H9 (cell line): Measurements from ENCODE around the gene VIM. TPM values are rescaled to one million over a fixed set of nuclear protein-coding genes. Genes with fewer than 3 reads are reported as not detected.

ENCODE experiments used
- DNase-seq: peaks from one replicate; pipeline ENCODE4 v3.0.0-alpha.2; 2017
- H2AFZ ChIP-seq: one replicate; pipeline ENCODE4 v1.6.1; 2013; ENCODE audit warnings: mild to moderate bottlenecking, low read length, control low read depth, moderate library complexity
- H2AK5ac ChIP-seq: 2 replicates; pipeline ENCODE4 v1.6.1; 2013; ENCODE audit warnings: low read length, control low read depth, mixed read lengths; ENCODE audit not compliant: insufficient read length
- H2BK120ac ChIP-seq: one replicate; pipeline ENCODE4 v1.6.1; 2013; ENCODE audit warnings: low read depth, mild to moderate bottlenecking, low read length, control low read depth, inconsistent platforms; ENCODE audit not compliant: poor library complexity, severe bottlenecking
- H2BK12ac ChIP-seq: 2 replicates; pipeline ENCODE4 v1.6.1; 2013; ENCODE audit warnings: low read length, control low read depth, mixed read lengths, low read depth; ENCODE audit not compliant: insufficient read length
- H2BK15ac ChIP-seq: 2 replicates; pipeline ENCODE4 v1.6.1; 2013; ENCODE audit warnings: low read depth, low read length, control low read depth
- H2BK20ac ChIP-seq: one replicate; pipeline ENCODE4 v1.6.1; 2013; ENCODE audit warnings: low read depth, mild to moderate bottlenecking, low read length, control low read depth, inconsistent platforms; ENCODE audit not compliant: poor library complexity, severe bottlenecking
- H2BK5ac ChIP-seq: 2 replicates; pipeline ENCODE4 v1.6.1; 2013; ENCODE audit warnings: low read length, control low read depth, mixed read lengths; ENCODE audit not compliant: insufficient read length
- H3K14ac ChIP-seq: 2 replicates; pipeline ENCODE4 v1.6.1; 2013; ENCODE audit warnings: low read length, control low read depth; ENCODE audit not compliant: insufficient read depth
- H3K18ac ChIP-seq: 2 replicates; pipeline ENCODE4 v1.6.1; 2013; ENCODE audit warnings: low read depth, mild to moderate bottlenecking, mixed read lengths, low read length, control low read depth; ENCODE audit not compliant: insufficient read length
- H3K23ac ChIP-seq: 2 replicates; pipeline ENCODE4 v1.6.1; 2013; ENCODE audit warnings: low read length, control low read depth, mixed read lengths, low read depth; ENCODE audit not compliant: insufficient read length
- H3K23me2 ChIP-seq: 2 replicates; pipeline ENCODE4 v1.6.1; 2013; ENCODE audit warnings: low read depth, mild to moderate bottlenecking, mixed read lengths, low read length, control low read depth; ENCODE audit not compliant: insufficient read length, poor library complexity, severe bottlenecking
- H3K27ac ChIP-seq: 2 replicates; pipeline ENCODE4 v1.5.1; 2013; ENCODE audit warnings: low read length, control low read depth, mixed read lengths, low read depth; ENCODE audit not compliant: insufficient read length
- H3K27me3 ChIP-seq: 2 replicates; pipeline ENCODE4 v1.6.1; 2013; ENCODE audit warnings: low read length, control low read depth, inconsistent platforms; ENCODE audit not compliant: insufficient read depth
- H3K4ac ChIP-seq: 2 replicates; pipeline ENCODE4 v1.6.1; 2013; ENCODE audit warnings: low read depth, mild to moderate bottlenecking, control low read depth, inconsistent platforms, low read length, moderate library complexity
- H3K4me1 ChIP-seq: 2 replicates; pipeline ENCODE4 v1.6.1; 2013; ENCODE audit warnings: low read length, control low read depth, inconsistent platforms; ENCODE audit not compliant: insufficient read depth
- H3K4me2 ChIP-seq: 2 replicates; pipeline ENCODE4 v1.6.1; 2013; ENCODE audit warnings: low read length, control low read depth, mixed read lengths; ENCODE audit not compliant: insufficient read length, insufficient read depth
- H3K56ac ChIP-seq: 2 replicates; pipeline ENCODE4 v1.6.1; 2013; ENCODE audit warnings: low read depth, mild to moderate bottlenecking, mixed read lengths, low read length, control low read depth; ENCODE audit not compliant: insufficient read length
- H3K79me1 ChIP-seq: 2 replicates; pipeline ENCODE4 v1.6.1; 2013; ENCODE audit warnings: low read depth, mild to moderate bottlenecking, moderate library complexity, low read length, control low read depth, inconsistent platforms; ENCODE audit not compliant: insufficient read depth, poor library complexity, severe bottlenecking
- H3K79me2 ChIP-seq: 2 replicates; pipeline ENCODE4 v1.6.1; 2013; ENCODE audit warnings: low read length, control low read depth, inconsistent platforms; ENCODE audit not compliant: insufficient read depth
- H3K9ac ChIP-seq: 2 replicates; pipeline ENCODE4 v1.6.1; 2013; ENCODE audit warnings: low read length, control low read depth, mixed read lengths; ENCODE audit not compliant: insufficient read length; ENCODE audit errors: extremely low read depth
- H3K9me3 ChIP-seq: one replicate; pipeline ENCODE4 v1.6.1; 2013; ENCODE audit warnings: low read depth, low read length, inconsistent platforms; ENCODE audit not compliant: control insufficient read depth
- H3T11ph ChIP-seq: one replicate; pipeline ENCODE4 v1.6.1; 2013; ENCODE audit warnings: mild to moderate bottlenecking, low read length, control low read depth, inconsistent platforms
- H4K20me1 ChIP-seq: one replicate; pipeline ENCODE4 v1.6.1; 2013; ENCODE audit not compliant: control insufficient read depth, insufficient read length, insufficient read depth
- H4K5ac ChIP-seq: 2 replicates; pipeline ENCODE4 v1.6.1; 2013; ENCODE audit warnings: low read depth, mild to moderate bottlenecking, mixed read lengths, low read length, control low read depth; ENCODE audit not compliant: insufficient read length
- H4K8ac ChIP-seq: replicated peaks from 2 replicates; pipeline ENCODE4 v1.6.1; 2013; ENCODE audit warnings: low read length, control low read depth, mixed read lengths, low read depth; ENCODE audit not compliant: insufficient read length
- H4K91ac ChIP-seq: 2 replicates; pipeline ENCODE4 v1.6.1; 2013; ENCODE audit warnings: low read depth, mild to moderate bottlenecking, moderate library complexity, mixed read lengths, low read length, control low read depth; ENCODE audit not compliant: insufficient read length
- H3K27ac Mint-ChIP-seq, 3 experiments: 2 replicates in 2 of 3; 3 replicates in 1 of 3; pipeline ENCODE4 v1.8.0; 2020 to 2021; ENCODE audit warnings: mixed read lengths in 3 of 3, mild to moderate bottlenecking in 1 of 3, moderate library complexity in 1 of 3
- H3K27me3 Mint-ChIP-seq: 2 replicates; pipeline ENCODE4 v1.8.0; 2021; ENCODE audit warnings: low read depth, mild to moderate bottlenecking, moderate library complexity, mixed read lengths
- H3K36me3 Mint-ChIP-seq, 3 experiments: 2 replicates in 2 of 3; 3 replicates in 1 of 3; pipeline ENCODE4 v1.8.0; 2020 to 2021; ENCODE audit warnings: low read depth in 3 of 3, mixed read lengths in 3 of 3; ENCODE audit not compliant: insufficient read depth in 1 of 3
- H3K4me1 Mint-ChIP-seq, 2 experiments: 2 replicates each; pipeline ENCODE4 v1.8.0; 2020; ENCODE audit warnings: mixed read lengths in 2 of 2
- H3K4me3 Mint-ChIP-seq, 2 experiments: 2 replicates in 1 of 2; 3 replicates in 1 of 2; pipeline ENCODE4 v1.8.0; 2020 to 2021; ENCODE audit warnings: mild to moderate bottlenecking in 2 of 2, mixed read lengths in 2 of 2, moderate library complexity in 1 of 2
- H3K9me3 Mint-ChIP-seq, 2 experiments: 2 replicates in 1 of 2; 3 replicates in 1 of 2; pipeline ENCODE4 v1.8.0; 2020; ENCODE audit warnings: mild to moderate bottlenecking in 2 of 2, mixed read lengths in 2 of 2, moderate library complexity in 1 of 2
- CTCF ChIP-seq: fragments of 200-600 bp; sonication (generic); conservative IDR thresholded peaks from 3 replicates; pipeline ENCODE4 v1.8.0; 2021; ENCODE audit warnings: antibody characterized with exemption, mild to moderate bottlenecking
- WGBS: extraction: QIAGEN DNeasy Blood & Tissue Kit; methylation state at CpG from one replicate; pipeline ENCODE4 v1.1.7; 2013; ENCODE audit warnings: missing lambda C conversion rate, low lambda C conversion rate, mixed read lengths; ENCODE audit not compliant: insufficient read length; ENCODE audit errors: extremely low coverage; 5-methylcytosine and 5-hydroxymethylcytosine counted together
- total RNA-seq: library from RNA; stranded (reverse); gene quantifications from 2 replicates; pipeline ENCODE4 v1.2.1, GENCODE V29; 2021

Gene VIM
- total RNA-seq, 1 experiment from 2014 or later = 232 TPM

- no peak overlapping the region for H2BK5ac ChIP-seq
- no peak overlapping the region for H2AK5ac ChIP-seq
- Mint-ChIP-seq H3K27me3 (peaks cover 28% of the 10 kb centered on the region), H3K36me3 (peaks cover 13 to 35% (median 29%) of the 10 kb centered on the region in 3 experiments; a peak in 6 of 7 replicates), H3K4me3 (peak overlapping the region; percentile 74 to 85), H3K4me1 (peaks cover 29 to 33% of the 10 kb centered on the region in 2 experiments), H3K9me3 (no peaks in the 10 kb centered on the region; a peak in 1 of 5 replicates), H3K27ac (peak overlapping the region in 1 of 3 experiments; percentile 86; a peak in 1 of 7 replicates)
- H3K4me2 ChIP-seq = peak overlapping the region; percentile 85
- no peaks in the 10 kb centered on the region for H3K9me3 ChIP-seq
- peaks cover 4% of the 10 kb centered on the region; the same call in 1 of the 2 replicates for H3K4me1 ChIP-seq
- no peak overlapping the region for H3K23ac ChIP-seq
- no peak overlapping the region for H4K91ac ChIP-seq
- no peak overlapping the region for H3K4ac ChIP-seq
- H2AFZ ChIP-seq = no peak overlapping the region
- no peak overlapping the region for H3K18ac ChIP-seq
- H3K56ac ChIP-seq = no peak overlapping the region
- no peak overlapping the region for H3T11ph ChIP-seq
- peaks cover 7% of the 10 kb centered on the region; the same call in 1 of the 2 replicates for H3K27me3 ChIP-seq
- H4K8ac ChIP-seq = no peak overlapping the region
- H3K79me1 ChIP-seq = no peaks in the 10 kb centered on the region
- H2BK120ac ChIP-seq = no peak overlapping the region
- H2BK20ac ChIP-seq = no peak overlapping the region
- no peak overlapping the region for H4K5ac ChIP-seq
- H4K20me1 ChIP-seq = no peaks in the 10 kb centered on the region
- peak; percentile 73 for DNase-seq
- no CpG with 5 or more reads among the region's 21 CpGs for whole genome bisulfite sequencing
- H3K9ac ChIP-seq = peak overlapping the region; percentile 25
- H2BK12ac ChIP-seq = no peak overlapping the region
- no peak for TF ChIP-seq CTCF
- H3K23me2 ChIP-seq = peaks cover 16% of the 10 kb centered on the region
- no peaks in the 10 kb centered on the region for H3K79me2 ChIP-seq
- H3K27ac ChIP-seq = no peak overlapping the region
- H2BK15ac ChIP-seq = no peak overlapping the region
- peak overlapping the region; percentile 1; the same call in 1 of the 2 replicates for H3K14ac ChIP-seq
These were observed 1.6 kb downstream of the VIM start for GRCh38 chr10:17229717-17229966.
